HG03432 (cell line): ENCODE results near the gene BACE1-AS.

Source experiments
- ATAC-seq: cut with Tn5 transposase; IDR thresholded peaks from one replicate; pipeline ENCODE4 v1.9.1; 2021; ENCODE audit warnings: mild to moderate bottlenecking, moderate library complexity; ENCODE audit not compliant: unreplicated experiment

BACE1-AS gene

DNA sequence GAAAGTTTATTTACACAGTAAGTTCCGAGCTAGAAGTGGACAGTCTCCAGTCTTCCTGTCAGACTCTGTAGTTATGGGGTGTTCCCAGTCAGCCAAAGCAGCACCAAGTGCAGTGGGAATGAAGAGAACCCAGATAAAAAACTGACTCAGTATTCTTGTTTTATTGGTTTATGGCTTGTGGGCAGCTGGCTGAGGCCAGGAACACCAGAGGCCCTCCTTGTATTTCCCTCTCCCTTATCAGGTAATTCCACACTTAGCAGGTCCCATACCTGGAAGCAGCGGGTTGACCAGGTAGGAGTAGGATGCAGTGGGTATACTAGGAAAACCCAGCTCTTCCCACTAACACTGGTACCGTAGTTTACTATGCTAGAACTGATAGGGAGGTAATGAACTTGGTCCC lies 3.5 kb upstream of the BACE1-AS start:
- no peak for ATAC-seq

DNA sequence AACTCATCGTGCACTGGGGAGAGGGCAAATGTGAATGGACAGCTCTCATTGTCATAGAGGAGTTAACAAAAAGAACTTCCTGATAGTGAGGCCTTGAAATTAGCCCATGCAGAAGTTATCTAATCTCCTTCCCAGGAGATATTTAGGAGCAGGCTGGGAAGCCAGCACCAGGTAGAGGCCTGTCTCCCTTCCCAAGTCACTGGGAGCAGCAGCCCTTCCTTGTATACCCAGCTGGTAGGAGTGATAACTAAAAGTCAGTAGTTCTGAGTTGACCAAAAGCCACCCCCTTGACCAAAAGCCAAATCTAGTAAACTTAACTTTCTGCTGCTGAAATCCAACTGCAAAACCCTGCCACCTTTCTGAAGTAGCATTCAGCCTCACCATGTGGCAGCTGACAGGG lies 1.4 kb upstream of the BACE1-AS start:
- ATAC-seq, result no peak

DNA sequence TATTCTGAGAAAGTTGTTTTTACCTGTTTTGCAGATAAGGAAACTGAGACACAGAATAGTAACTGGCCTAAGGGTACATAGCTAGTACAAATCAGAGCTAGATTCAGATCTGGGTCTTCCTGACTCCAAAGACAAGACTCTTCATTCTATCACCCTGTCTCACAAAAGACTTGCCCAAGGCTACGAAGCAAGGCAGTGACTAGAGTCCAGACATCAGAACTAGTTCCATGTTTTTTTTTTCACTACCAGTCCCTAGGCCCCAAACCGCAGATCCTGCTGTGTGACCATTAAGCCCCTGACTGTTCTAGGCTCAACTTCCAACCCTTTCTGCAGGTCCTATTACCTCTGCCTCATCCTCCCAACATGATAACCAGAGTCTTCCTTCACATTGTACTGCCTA lies 1.5 kb downstream of the BACE1-AS start:
- no peak for ATAC-seq

DNA sequence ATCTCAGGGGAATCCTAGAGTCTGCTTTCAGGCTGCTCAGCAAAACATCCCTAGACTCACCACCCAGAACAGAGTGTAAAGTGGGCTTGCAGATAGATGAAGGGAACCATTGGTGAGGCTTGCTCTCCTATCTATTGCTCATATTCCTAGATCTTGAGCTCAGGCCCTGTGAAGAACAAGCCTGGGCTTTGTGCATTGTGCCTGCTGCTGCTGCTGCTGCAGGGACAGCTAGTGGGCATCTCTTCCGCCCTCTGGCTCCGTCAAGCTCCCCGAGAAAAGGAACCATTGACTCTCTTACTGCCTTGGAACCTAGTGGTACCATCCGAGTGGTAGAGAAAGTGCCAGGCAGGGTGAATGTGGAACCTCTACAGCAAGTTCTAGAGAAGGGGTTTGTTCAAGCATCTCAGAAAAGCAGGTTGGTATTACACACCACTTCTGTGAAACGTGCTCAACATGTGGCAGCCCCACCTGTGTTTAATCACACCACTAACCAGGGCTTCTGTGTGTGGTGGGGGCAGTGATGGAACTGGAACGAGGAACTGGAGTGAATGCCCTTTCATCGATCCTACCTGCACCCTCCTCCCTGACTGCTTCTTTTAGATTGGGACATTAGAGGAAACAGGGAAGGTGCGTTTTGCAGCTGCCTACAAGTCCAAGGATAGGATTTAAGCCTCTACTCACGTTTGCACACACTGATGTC lies 4.4 kb downstream of the BACE1-AS start:
- no peak for ATAC-seq

DNA sequence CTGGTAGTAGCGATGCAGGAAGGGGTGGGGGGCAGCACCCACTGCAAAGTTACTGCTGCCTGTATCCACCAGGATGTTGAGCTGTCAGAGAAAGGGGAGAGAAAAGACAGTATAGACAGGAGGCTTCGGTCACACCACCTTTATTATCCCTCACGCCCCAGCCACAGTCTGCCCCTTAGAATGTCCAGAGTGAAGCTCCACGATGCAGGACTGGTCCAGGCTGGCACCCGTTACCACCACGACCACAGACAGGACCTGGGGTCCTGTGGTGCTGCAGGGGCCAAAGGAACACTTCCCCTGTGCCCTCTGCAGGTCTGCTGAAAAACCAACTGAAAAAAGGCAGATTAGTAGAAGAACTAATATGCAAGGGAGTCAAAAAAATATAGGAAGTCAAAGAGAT lies 5.7 kb downstream of the BACE1-AS start:
- ATAC-seq, result no peak

DNA sequence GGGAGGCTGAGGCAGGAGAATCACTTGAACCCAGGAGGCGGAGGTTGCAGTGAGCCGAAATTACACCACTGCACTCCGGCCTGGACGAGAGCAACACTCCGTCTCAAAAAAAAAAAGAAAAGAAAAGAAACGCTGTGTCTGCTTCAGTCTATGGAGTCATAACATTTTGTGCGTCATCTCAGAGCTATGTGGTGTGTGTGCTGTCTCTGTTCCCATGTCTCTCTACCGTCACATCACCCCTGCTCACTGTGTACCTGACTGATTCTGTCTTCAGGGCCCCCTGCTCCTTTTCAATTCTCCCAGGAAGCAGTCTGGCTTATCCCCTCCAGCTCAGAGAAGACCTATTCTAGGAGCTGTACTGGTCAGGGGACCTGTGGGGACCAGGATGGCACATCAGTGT lies 7.0 kb downstream of the BACE1-AS start:
- ATAC-seq, result no peak

DNA sequence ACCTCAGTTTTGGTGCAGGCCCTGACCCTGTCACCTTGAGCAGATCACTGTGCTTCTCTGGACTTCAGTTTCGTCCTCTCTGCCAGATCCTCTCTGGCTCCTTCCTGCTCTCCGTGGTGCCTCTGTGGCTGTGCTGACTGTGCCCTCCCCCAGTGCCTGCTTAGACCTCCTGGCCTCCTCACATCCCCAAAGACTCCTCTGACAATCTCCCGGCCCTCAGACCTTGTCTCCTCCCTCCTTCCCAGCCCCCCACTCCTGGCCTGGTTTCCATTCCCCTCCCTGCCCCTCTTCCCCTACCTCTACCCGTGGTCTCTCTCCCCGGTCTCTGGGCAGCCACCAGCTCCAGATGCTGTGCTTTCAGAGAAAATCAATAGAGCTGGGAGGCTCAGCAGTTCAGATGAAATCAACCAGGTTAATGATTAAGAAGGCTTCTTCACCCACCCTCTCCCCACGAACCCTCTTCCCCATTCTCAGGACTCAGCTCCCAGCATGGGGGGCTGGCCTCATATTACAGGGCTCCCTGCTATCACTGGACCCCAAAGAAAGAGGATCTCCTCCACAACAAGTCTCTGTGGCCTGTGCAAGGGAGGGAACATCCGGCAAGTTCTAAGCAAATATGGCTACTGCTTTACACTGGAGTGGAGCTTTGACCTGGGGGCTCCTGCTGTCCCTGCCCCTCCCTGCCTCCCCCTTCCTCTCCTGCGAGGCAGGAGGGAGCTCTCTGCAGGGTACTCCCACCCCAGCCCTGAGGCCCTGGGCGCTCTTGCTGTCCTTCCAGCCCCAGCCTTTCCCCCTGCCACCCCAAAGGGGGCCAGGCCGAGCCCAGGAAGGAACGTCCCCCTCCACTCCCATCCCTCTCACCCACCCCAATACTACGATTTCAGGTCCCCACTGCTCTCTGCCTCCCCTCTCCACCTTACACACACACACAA lies 8.5 kb downstream of the BACE1-AS start:
- ATAC-seq, result no peak

DNA sequence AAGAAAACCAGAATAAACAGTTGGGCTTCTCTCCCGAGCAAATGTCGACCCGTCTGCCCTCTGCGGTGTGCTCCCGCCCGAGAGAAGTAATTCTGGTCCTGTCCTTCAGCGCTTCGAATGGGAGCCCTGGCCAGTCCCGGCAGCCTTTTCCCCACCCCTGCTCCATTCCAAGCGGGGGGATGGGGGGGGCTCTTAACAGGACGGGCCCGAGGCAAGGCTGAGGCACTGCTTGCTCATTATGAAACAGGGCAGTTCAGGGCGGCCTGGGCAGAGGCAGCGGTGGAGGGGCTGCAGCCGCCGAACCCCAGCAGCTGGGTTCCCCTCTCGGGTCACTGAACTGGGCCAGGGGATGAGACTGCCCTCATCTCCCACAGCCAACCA lies 9.1 kb downstream of the BACE1-AS start:
- ATAC-seq, result no peak

DNA sequence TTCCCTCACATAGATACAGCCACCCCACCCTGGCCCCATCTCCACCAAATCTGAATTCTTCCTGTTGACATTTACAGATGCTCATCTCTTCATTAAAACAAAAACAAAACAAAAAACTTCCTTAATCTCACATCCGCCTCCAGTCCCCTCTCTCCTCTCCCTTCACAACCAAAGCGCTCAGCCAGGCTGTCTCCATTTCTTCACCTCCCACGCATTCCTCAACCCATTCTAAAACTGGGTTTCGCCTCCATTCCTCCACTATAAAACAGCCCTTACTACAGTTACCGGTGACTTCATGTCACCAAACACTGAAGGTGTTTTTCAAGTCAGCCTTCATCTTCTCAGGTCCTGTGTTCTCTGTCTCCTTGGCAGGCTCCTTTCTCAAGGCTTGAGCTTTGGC lies 9.6 kb downstream of the BACE1-AS start:
- ATAC-seq, result no peak

DNA sequence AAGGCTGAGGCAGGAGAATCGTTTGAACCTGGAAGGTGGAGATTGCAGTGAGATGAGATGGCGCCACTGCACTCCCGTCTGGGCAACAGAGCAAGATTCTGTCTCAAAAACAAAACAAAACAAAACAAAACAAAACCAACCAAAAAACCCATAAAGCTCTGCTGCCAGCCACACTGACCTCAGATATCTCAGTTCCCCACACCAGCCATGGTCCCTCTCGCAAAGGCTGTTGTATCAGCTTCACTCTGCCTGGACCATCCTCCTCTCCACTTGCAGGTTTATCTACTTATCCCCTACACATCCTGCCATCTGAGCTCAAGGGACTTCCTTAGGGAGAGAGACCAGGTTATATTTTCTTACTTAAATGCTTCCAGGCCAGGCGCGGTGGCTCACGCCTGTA lies 11.1 kb downstream of the BACE1-AS start:
- no peak for ATAC-seq

DNA sequence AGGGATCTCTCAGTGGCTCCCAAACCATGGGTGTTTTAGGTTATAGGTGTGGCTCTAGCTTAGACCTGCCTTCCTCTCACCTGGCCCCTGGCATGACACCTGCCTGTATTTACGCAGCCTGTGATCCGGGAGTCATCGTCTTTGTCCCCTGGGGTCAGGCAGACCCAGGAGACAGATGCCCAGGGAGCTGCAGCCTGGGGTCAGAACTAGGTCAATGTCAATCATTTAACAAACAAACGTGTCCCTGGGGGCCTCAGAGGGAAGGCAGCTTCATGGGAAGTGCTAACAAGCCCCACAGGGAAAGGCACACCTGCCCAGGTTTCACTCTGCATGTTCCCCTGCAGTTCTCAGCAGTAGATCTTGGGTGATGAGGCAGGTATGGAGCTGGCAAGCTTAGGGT lies 12.0 kb downstream of the BACE1-AS start:
- no peak for ATAC-seq

DNA sequence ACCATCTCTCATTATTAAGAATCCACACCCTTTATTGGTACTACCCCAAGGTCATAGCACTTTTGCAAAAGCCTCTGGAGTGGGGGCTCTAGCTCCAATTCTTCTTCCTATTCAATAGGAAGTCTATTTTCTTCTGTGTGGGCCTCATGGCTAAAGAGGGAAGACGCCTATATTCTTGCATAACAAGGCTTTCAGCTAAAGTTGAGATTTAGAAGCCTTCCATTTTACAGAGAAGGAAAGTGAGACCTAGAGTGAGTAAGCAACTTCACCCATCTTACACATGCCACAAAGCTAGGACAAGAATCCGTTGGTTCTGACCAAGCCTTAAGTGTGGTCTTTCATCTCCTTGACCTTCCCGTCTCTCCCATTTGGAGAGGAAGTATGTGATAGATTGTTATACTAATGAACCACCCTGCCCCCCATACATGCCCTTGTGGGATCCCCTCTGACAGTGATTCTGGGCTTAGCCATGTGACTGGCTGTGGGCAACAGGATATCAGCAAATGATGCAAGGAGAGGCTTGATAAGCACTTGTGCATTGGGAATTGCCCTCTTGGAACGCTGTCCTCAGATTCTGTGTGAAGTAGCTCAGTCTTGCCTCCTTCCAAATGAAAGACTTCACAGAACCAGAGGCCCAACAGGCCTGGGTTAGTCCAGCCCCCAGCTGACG lies 12.6 kb downstream of the BACE1-AS start:
- ATAC-seq, result no peak

DNA sequence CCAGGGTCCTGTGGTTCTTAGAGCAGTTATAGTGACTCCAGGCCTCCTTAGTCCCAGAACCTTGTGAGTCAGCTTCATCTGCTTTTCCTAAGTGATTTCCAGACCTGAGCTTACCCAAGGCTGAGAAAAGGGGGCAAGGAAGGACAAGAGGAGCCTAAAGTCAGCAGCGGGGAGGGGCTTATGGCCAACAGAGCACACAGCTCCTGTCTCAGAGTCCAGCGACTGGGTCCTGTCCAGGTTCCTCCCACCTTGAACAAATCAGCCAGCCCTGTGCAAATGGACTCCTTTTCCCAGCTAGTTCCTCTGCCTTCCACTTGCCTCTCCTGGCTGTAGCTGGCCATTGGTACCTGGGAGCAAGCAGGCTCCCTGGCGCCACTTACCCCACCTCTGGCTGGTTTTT lies 14.0 kb downstream of the BACE1-AS start:
- ATAC-seq, result no peak

DNA sequence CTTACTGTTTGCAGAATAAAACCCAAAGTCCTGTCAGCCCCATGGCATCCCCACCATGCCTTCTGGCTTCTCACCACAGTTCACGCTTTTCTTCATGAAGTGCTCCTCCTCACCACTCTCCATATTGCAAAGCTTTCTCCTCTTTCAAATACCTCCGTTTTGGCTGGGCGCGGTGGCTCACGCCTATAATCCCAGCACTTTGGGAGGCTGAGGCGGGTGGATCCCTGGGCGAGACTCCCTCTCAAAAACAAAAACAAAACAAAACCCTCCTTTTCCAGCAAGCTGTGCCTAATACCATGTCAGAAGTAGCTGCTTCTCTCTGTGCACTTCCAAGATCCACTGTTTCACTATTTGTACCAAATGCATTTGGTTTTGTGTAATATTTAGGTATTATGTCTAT lies 18.2 kb downstream of the BACE1-AS start:
- no peak for ATAC-seq

DNA sequence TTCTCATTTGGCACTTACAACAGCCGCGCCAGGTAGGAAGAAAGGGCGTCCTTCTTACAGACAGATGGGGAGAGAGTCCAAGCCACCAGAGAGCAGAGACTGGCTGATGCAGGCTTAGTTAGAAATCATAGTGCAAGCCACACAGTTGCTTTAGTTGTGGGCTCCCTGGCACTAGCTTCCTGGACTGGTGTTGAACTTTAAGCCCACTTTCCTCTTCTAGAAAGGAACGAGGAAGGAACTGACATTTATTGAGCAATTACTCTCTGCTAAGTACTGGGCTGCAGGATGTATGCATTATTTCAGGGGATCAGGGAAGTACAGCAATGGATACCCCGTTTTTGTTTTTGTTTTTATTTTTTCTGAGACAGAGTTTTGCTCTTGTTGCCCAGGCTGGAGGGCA lies 21.9 kb downstream of the BACE1-AS start:
- ATAC-seq, result no peak

DNA sequence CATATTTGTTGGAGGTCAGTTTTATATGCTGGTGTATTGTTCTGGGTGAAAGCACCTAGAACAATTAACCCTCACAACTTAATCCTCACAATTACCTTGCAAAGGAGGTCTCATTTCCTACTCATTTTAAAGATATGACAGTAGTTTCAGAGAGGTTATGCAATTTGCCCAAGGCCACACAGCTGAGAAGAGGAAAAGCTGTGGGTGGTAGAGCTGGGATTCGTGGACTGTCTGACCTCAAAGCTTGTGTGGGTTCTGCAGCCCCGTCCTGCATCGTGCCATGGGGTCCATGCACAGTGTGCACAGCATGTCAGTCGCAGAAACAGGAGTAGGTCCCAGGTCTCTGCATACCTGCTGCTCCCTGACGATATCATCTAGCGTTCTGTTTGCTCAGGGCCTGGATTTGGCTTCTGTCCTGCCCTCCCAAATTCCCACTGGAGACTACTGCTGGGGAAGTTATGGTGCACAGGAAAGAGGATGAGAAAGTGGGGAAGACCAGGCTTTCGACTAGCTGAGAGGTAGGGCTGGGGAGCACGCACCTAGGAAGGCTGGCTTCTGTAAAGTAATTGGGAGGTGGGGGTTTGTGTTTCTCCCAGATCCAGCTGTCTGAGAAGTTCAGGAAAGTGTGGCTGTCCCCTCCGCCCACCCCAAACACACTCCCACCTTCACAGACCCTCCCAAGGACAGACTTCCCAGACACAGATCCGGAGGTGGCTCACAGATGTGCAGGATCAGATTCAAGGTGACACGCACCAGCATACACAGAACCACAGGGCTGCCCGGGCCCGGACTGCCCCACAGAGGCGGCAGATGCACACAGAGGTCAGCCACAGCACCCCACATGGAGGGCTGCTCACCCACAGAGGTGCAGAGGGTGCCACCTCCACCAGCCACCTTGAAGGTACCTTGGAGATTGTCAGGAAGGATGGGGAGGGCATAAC lies 23.0 kb downstream of the BACE1-AS start:
- no peak for ATAC-seq

DNA sequence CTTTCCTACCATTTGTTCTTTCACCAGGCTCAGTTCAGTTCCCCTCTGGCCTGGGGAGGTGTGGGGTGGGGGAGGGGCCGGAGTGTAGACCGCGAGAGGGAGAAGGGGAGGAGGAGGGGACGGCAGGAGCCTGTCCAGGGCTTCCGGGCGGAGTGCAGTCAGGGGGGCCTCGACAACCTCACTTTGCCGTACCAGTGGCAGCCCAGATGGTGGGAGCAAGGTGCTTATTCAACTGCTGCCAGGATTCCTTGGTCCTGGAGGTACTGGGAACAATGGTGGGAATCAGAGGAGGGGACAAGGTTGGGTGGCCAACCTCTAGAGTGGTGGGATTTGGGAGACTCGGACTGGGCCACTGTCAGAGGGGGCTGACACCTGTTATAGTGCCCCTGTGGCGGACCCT lies 23.7 kb downstream of the BACE1-AS start:
- no peak for ATAC-seq

DNA sequence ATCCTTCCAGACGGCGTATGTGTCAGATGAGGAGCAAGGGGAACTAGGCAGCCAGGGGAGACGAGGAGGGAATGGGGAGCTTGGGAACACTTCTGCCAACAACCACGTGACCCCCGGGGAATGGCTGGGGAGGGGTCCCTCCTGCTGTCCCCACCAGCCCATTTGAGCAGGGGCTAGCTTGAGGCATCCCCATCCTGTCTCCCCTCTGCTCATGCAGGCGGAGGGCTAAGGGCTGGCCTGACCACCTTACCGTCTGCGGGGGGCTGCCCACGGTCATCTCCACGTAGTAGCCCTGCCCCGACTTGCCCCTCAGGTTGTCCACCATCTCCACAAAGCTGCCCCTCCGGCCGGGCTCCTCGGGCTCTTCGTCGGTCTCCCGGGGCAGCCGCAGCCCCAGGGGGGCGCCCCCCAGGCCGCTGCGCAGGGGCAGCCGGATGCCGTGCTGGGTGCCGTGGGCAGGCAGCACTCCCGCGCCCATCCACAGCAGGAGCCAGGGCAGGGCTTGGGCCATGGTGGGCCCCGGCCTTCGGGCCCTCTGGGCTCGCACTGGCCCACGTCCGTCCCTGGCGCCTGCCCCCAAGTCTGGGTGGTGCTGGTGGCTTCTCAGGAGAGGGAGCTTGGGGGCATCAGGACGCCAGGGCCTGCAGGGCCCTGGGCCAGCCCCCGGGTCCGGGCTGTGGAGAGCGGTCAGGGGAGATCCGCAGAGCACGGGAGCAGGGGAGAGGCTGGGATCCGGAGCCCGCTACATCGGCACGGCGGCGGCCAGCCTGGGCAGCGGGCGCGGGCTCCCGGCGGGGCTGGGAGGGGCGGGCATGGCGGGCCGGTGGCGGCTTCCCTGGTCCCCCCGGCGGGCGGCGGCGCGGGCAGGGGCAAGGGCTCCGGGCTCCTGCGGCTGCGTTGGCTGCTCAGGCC lies 24.4 kb downstream of the BACE1-AS start:
- ATAC-seq, result peak; percentile 38

DNA sequence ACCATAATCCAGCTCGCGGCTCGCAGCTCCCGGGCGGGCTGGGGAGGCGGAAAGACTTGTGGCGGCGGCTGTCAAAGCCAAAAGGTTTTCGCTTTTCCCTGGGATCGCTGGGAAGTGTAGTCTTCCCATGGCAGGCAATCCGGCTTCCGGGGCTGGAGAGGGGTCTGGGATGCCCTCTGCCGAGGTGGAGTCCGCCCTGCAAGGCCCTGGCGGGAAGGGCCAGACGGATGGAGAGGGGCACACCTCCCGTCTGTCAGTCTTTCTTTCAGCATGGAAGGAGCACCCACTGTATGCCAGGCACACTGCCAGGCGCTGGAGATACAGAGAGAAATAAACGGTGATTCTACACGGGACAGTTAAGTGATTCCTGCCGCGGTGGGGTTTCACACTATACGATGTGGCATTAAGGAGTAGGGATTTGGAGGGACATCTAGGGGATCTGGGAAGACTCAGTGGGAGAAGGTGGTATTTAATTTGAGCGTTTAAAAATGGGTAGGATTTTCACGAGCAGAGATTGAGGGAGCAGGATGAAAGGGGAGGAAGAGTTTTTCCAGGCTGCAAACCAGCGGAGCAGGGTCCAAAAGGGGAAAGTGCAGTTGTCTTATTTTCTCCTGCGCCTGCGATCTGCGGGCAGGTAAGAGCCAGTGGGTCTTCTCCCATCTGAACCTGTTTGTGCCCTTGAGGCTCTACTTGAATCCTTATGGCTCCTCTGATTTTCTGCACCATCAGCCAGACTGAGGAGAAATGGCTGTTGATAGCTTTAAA lies 25.2 kb downstream of the BACE1-AS start, which contains the start of gene BACE1:
Gene BACE1, minus strand, starts transcription at position 60 of the 765 bp plus-strand sequence. CDS start 461 bp downstream, outside the sequence.
- ATAC-seq, result peak; percentile 25
